Common myeloid progenitor, CD34-positive (primary cell): Measurements from ENCODE around the gene SCLY.
"Not testable (repeated sequence)": the region's sequence is repeated elsewhere in the genome, so short reads cannot be mapped to it uniquely, and the experiment has no call there.

ENCODE experiments used
- CTCF ChIA-PET: fragments of 350-600 bp; sonication (Branson Sonifier 250); formaldehyde crosslinking; loops from one replicate; lab custom pipeline; 2021; ENCODE audit warnings: antibody characterized with exemption; lab: Charles Lee
- POLR2A ChIA-PET: fragments of 350-600 bp; sonication (Branson Sonifier 250); formaldehyde crosslinking; loops from one replicate; lab custom pipeline; 2021; ENCODE audit warnings: antibody characterized with exemption; lab: Charles Lee
- DNase-seq, 3 donors: peaks; one replicate each; pipeline versions ENCODE4 v3.0.0 to v3.0.0-alpha.2; 2013
- H3K27ac ChIP-seq, 2 experiments: 1 replicate in 1 of 2; 2 replicates in 1 of 2; pipeline ENCODE4 v1.7.0; 2013; ENCODE audit warnings: inconsistent platforms in 2 of 2, low read length in 2 of 2, mild to moderate bottlenecking in 2 of 2, low read depth in 1 of 2, moderate library complexity in 1 of 2; ENCODE audit not compliant: severe bottlenecking in 2 of 2, insufficient read depth in 1 of 2, poor library complexity in 1 of 2
- H3K27me3 ChIP-seq, 5 experiments: replicated peaks in 2 of 5; 1 replicate in 3 of 5; 2 replicates in 2 of 5; pipeline versions ENCODE4 v1.6.1 to v1.7.0; 2013; ENCODE audit warnings: low read length in 4 of 5, mild to moderate bottlenecking in 2 of 5, moderate library complexity in 2 of 5, inconsistent platforms in 1 of 5; ENCODE audit not compliant: insufficient read depth in 5 of 5, control insufficient read depth in 4 of 5
- H3K36me3 ChIP-seq, 4 experiments: 1 replicate in 2 of 4; 2 replicates in 2 of 4; pipeline versions ENCODE4 v1.6.1 to v1.7.0; 2013; ENCODE audit warnings: low read length in 3 of 4, control low read depth in 1 of 4, mild to moderate bottlenecking in 1 of 4; ENCODE audit not compliant: control insufficient read depth in 4 of 4, insufficient read depth in 4 of 4
- H3K4me1 ChIP-seq, 4 experiments: 1 replicate in 3 of 4; 2 replicates in 1 of 4; pipeline versions ENCODE4 v1.6.1 to v1.7.1; 2013; ENCODE audit warnings: low read length in 3 of 4, mild to moderate bottlenecking in 3 of 4, control low read depth in 1 of 4, inconsistent platforms in 1 of 4, moderate library complexity in 1 of 4; ENCODE audit not compliant: control insufficient read depth in 4 of 4, insufficient read depth in 4 of 4; ENCODE audit errors: control extremely low read depth in 1 of 4
- H3K4me3 ChIP-seq, 7 experiments: 1 replicate in 4 of 7; 2 replicates in 3 of 7; pipeline versions ENCODE4 v1.5.1 to v1.7.0; 2013; ENCODE audit warnings: mild to moderate bottlenecking in 7 of 7, low read length in 6 of 7, moderate library complexity in 6 of 7, inconsistent platforms in 2 of 7, low read depth in 2 of 7, control low read depth in 1 of 7; ENCODE audit not compliant: insufficient read depth in 4 of 7, control insufficient read depth in 1 of 7; ENCODE audit errors: extremely low read depth in 1 of 7
- H3K9me3 ChIP-seq, 5 experiments: 1 replicate in 4 of 5; 2 replicates in 1 of 5; pipeline versions ENCODE4 v1.6.1 to v1.7.1; 2013; ENCODE audit warnings: low read length in 4 of 5, mild to moderate bottlenecking in 2 of 5, inconsistent platforms in 1 of 5, low read depth in 1 of 5, moderate library complexity in 1 of 5; ENCODE audit not compliant: control insufficient read depth in 4 of 5, insufficient read depth in 2 of 5; ENCODE audit errors: control extremely low read depth in 1 of 5
- WGBS: methylation state at CpG from one replicate; pipeline ENCODE4 v1.1.5; 2013; ENCODE audit not compliant: insufficient coverage; 5-methylcytosine and 5-hydroxymethylcytosine counted together

SCLY gene

DNA sequence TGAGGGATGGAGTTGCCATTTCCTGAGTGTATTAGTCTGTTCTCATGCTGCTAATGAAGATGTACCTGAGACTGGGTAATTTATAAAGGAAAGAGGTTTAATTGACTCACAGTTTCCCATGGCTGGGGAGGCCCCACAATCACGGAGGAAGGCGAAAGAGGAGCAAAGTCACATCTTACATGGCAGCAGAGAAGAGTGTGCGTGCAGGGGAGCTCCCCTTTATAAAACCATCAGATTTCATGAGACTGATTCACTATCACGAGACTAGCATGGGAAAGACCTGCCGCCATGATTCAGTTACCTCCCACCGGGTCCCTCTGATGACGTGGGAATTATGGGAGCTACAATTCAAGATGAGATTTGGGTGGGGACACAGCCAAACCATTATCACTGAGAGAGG lies 5.9 kb downstream of the SCLY start:
- POLR2A ChIA-PET, H3K27me3 ChIP-seq, DNase-seq, H3K4me3 ChIP-seq, CTCF ChIA-PET, H3K9me3 ChIP-seq, H3K27ac ChIP-seq, H3K4me1 ChIP-seq: not testable (repeated sequence)
- 100% methylated on average over 6 of the region's 7 CpGs for WGBS
- H3K36me3 ChIP-seq = peaks cover 0 to 73% (median 40%) of the 10 kb centered on the region in 4 experiments

DNA sequence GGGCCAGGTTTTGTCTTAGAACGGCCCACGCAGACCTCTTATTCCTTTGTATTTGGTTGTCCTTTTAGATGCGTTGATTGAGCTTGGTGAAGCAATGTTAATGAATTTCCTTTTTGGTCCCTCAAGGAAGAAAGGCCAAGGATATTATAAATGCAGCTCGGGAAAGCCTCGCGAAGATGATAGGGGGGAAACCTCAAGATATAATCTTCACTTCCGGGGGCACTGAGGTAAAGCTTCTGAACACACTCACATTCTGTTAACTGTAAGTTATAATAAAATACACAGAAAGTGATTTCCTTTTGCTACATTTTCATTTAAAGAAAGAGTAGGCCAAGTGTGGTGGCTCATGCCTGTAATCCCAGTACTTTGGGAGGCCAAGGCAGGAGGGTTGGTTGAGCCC lies 7.1 kb downstream of the SCLY start:
- POLR2A ChIA-PET = no interaction called here
- CTCF ChIA-PET = interaction anchor here (0.7 to 0.9 kb wide), 2 partner anchors 21 to 61 kb away, joined by 3 read pairs; no protein-coding TSS in a partner anchor
- no peak overlapping the region for H3K27ac ChIP-seq
- H3K36me3 ChIP-seq = peaks cover 6 to 85% (median 46%) of the 10 kb centered on the region in 4 experiments
- H3K4me3 ChIP-seq = no peak overlapping the region
- no peak for DNase-seq
- peaks cover 0 to 7% (median 2%) of the 10 kb centered on the region in 5 experiments for H3K9me3 ChIP-seq
- no peaks in the 10 kb centered on the region for H3K4me1 ChIP-seq
- 100% methylated on average over 1 of the region's 7 CpGs for WGBS
- no peaks in the 10 kb centered on the region for H3K27me3 ChIP-seq

- peaks cover 6 to 80% (median 51%) of the 10 kb centered on the region in 4 experiments for H3K36me3 ChIP-seq
- H3K9me3 ChIP-seq = peaks cover 0 to 15% (median 5%) of the 10 kb centered on the region in 5 experiments
- WGBS = 96% methylated on average over 7 of the region's 10 CpGs
- no peak overlapping the region for H3K27ac ChIP-seq
- no peaks in the 10 kb centered on the region for H3K27me3 ChIP-seq
- ChIA-PET POLR2A (no interaction called here), CTCF (no interaction called here)
- H3K4me1 ChIP-seq = no peaks in the 10 kb centered on the region
- no peak for DNase-seq
- no peak overlapping the region for H3K4me3 ChIP-seq
These were observed 8.4 kb downstream of the SCLY start for GRCh38 chr2:238069021-238069709.

GRCh38 chr2:238069877-238070276 lies 9.1 kb downstream of the SCLY start:
- POLR2A ChIA-PET = no interaction called here
- CTCF ChIA-PET = no interaction called here

GRCh38 chr2:238075397-238075796 lies 14.6 kb downstream of the SCLY start:
- Histone ChIP-seq H3K27me3 (no peaks in the 10 kb centered on the region), H3K36me3 (peaks cover 8 to 68% (median 29%) of the 10 kb centered on the region in 4 experiments), H3K4me1 (no peaks in the 10 kb centered on the region), H3K9me3 (peaks cover 2 to 42% (median 7%) of the 10 kb centered on the region in 5 experiments), H3K27ac (no peak overlapping the region), H3K4me3 (no peak overlapping the region)
- CTCF ChIA-PET = no interaction called here
- DNase-seq = no peak
- POLR2A ChIA-PET = no interaction called here

More at GRCh38 chr2:238069877-238070276, 9.1 kb downstream of the SCLY start:
- DNase-seq = no peak
- Histone ChIP-seq H3K4me1 (no peaks in the 10 kb centered on the region), H3K4me3 (no peak overlapping the region), H3K27ac (no peak overlapping the region), H3K27me3 (no peaks in the 10 kb centered on the region), H3K36me3 (peaks cover 6 to 74% (median 50%) of the 10 kb centered on the region in 4 experiments), H3K9me3 (peaks cover 0 to 15% (median 5%) of the 10 kb centered on the region in 5 experiments)
- WGBS = 90% methylated on average over 5 of the region's 9 CpGs

- ChIA-PET CTCF (interaction anchor here (1.8 kb wide), 1 partner anchor 11 kb away, joined by 4 read pairs; no protein-coding TSS in a partner anchor), POLR2A (no interaction called here)
- no CpG with 5 or more reads among the region's 1 CpG for WGBS
These were observed 16.5 kb downstream of the SCLY start for GRCh38 chr2:238077292-238077691.

DNA sequence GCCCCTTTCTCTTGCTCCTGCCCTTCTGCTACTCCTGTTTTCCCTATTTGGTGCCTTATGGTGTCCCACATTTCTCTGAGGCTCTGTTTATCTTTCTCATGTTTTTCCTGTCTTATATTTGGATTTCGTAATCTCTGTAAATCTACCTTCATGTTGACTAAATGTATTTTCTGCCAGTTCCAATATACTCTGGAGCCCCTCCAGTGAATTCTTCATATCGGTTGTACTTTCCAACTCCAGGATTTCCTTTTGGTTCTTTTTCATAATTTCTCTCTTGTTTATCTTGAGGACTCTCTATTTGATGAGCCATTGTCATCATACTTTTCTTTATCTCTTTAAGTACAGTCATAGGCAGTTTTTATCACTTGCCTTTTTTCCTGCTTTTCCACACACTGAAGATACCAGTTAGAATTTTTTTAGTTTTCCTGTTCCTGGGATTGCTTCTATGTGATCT lies 19.1 kb downstream of the SCLY start:
- H3K27me3 ChIP-seq = no peaks in the 10 kb centered on the region
- H3K36me3 ChIP-seq = peaks cover 7 to 71% (median 43%) of the 10 kb centered on the region in 4 experiments
- H3K4me1 ChIP-seq = no peaks in the 10 kb centered on the region
- POLR2A ChIA-PET = no interaction called here
- CTCF ChIA-PET = no interaction called here
- H3K9me3 ChIP-seq = peaks cover 0 to 29% (median 6%) of the 10 kb centered on the region in 5 experiments
- no peak for DNase-seq
- WGBS = 100% methylated on average over 2 of the region's 2 CpGs
- no peak overlapping the region for H3K4me3 ChIP-seq
- no peak overlapping the region for H3K27ac ChIP-seq

More at GRCh38 chr2:238077292-238077691, 16.5 kb downstream of the SCLY start:
- Histone ChIP-seq H3K36me3 (peaks cover 11 to 73% (median 31%) of the 10 kb centered on the region in 4 experiments), H3K9me3 (peaks cover 2 to 43% (median 8%) of the 10 kb centered on the region in 5 experiments), H3K27ac (no peak overlapping the region), H3K4me3 (no peak overlapping the region), H3K4me1 (no peaks in the 10 kb centered on the region), H3K27me3 (no peaks in the 10 kb centered on the region)
- DNase-seq = no peak
